Measurements from ENCODE around the gene SMIM43. TPM values are rescaled to one million over a fixed set of nuclear protein-coding genes. Genes with fewer than 3 reads are reported as not detected.

SMIM43 gene
- total RNA-seq, 1 donor = 0.43 TPM

- no peak for TF ChIP-seq CTCF (IDR thresholded peaks at IDR 0.05; ENCODE audit: insufficient read depth, low read depth, low read length)
These were observed 35.6 kb upstream of the SMIM43 start for GRCh38 chr4:121800638-121800960.

DNA sequence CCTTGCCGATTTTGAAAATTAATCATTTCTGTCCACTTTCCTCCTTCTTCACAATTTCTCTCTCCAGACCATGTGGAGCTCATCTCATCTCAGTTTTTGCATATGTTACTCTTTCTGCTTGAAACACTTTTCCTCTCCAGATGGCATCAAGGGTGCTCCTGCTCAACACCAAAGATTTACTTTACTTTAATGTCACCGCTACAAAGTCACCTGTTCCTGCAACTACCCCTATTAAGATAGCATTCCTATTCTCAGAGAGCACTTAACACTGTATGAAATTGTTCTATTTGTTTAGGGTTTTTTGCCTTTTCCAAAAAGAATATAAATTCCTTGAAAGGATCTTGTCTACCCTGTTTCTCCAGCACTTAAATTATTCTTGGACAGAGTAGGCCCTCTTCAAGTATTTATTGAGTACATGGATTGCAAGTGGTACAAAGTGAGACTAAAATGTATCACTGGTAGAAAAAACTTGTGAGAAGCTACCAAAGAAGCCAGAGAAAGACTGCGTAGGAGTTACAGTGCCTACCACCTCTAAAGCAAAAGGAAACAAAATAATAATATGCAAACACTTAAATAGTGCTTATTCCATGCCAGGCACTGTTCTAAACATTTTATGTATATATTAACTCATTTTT, 35.0 kb upstream of the SMIM43 start:
- no peak for TF ChIP-seq CTCF (IDR thresholded peaks at IDR 0.05; ENCODE audit: insufficient read depth, low read depth, low read length)
- no peak for DNase-seq (ENCODE audit: low read depth)
- no peak overlapping the region for H3K4me3 ChIP-seq (ENCODE audit: low read depth, low read length)

More at GRCh38 chr4:121800638-121800960, 35.6 kb upstream of the SMIM43 start:
- peak overlapping the region; percentile 94 for H3K4me3 ChIP-seq (ENCODE audit: low read depth, low read length)
- no peak for DNase-seq (ENCODE audit: low read depth)

GRCh38 chr4:121799208-121799823, 34.4 kb upstream of the SMIM43 start:
- no peak for TF ChIP-seq CTCF (IDR thresholded peaks at IDR 0.05; ENCODE audit: insufficient read depth, low read depth, low read length)
- DNase-seq (ENCODE audit: low read depth) = no peak
- H3K4me3 ChIP-seq (ENCODE audit: low read depth, low read length) = no peak overlapping the region

DNA sequence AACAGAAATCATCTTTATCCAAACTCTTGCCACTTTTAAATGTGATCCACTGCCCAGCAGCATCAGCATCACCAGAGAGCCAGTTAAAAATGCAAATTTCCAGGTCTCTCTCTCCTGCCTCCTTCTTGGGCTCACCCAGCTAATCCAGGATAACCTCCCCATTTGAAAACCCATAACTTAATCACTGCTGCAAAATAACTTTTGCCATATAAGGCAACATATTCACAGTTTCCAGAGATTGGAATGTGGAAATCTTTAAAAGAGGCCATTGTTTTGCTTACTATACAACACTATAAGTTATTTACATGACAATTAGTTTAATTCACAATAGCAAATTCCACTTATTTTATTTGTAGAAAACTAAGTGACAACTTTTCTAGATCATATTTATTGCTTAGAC, 31.3 kb upstream of the SMIM43 start:
- DNase-seq (ENCODE audit: low read depth) = no peak
- no peak overlapping the region for H3K4me3 ChIP-seq (ENCODE audit: low read depth, low read length)
- TF ChIP-seq CTCF (IDR thresholded peaks at IDR 0.05; ENCODE audit: insufficient read depth, low read depth, low read length) = no peak

DNA sequence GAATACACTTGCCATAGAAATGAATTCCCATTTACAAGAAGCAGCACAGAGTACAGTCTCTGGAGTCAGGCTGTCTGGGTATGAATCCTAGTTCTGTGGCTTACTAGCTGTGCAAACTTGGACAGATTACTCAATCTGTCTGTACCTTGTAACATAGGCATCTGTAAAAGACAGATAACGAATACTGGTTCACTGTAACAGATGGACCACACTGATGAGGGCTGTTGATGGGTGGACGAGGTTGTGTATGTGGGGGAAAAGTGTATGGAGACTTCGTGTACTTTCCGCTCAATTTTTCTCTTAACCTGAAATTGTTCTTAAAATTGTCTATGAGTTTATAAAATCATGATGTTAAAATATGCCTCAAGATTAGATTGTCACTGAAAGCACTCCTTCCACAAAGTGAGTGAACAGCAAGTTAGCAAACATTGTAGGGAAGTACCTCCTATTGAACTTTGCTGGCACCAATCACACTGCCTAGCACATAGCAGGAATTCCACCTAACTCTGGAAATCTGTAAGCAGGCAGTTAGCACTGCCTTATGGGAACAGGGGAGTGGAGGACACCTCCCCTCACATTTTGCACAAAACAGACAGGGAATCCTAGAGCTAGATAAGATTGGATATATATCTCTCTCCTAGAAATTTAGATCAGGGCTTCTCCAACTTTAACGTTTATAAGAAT, 29.7 kb upstream of the SMIM43 start:
- DNase-seq (ENCODE audit: low read depth) = no peak
- H3K4me3 ChIP-seq (ENCODE audit: low read depth, low read length) = no peak overlapping the region
- TF ChIP-seq CTCF (IDR thresholded peaks at IDR 0.05; ENCODE audit: insufficient read depth, low read depth, low read length) = no peak

DNA sequence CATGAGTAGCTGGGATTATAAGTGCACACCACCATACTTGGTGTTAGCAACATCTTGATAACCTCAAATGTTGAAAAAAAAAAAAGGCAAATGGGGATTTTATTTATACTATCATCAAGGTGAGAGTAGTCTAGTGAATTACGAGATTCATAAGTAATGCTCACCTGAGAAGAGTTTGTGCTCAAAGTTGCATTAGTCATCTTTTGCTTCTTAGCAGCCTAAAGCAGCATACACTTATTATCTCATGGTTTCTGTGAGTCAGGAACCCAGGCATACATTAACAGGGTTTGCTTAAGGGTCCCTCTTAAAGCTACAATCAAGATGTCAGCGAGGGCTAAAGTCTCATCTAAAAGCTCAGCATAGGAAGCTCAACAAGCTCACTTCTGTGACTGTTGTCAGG, 28.0 kb upstream of the SMIM43 start:
- no peak for DNase-seq (ENCODE audit: low read depth)
- H3K4me3 ChIP-seq (ENCODE audit: low read depth, low read length) = no peak overlapping the region
- TF ChIP-seq CTCF (IDR thresholded peaks at IDR 0.05; ENCODE audit: insufficient read depth, low read depth, low read length) = no peak

Data from fibroblast of villous mesenchyme (primary cell).